HG03045 (cell line): ENCODE data around the gene COX15.
A peak's percentile ranks its signal among the peaks of the same experiment; 100 is the strongest.
"Not testable (repeated sequence)": the region's sequence is repeated elsewhere in the genome, so short reads cannot be mapped to it uniquely, and the experiment has no call there.

ENCODE experiments used
- ATAC-seq: cut with Tn5 transposase; IDR thresholded peaks from one replicate; pipeline ENCODE4 v1.9.1; 2021; ENCODE audit warnings: mild to moderate bottlenecking, moderate library complexity; ENCODE audit not compliant: unreplicated experiment

The COX15 gene

DNA sequence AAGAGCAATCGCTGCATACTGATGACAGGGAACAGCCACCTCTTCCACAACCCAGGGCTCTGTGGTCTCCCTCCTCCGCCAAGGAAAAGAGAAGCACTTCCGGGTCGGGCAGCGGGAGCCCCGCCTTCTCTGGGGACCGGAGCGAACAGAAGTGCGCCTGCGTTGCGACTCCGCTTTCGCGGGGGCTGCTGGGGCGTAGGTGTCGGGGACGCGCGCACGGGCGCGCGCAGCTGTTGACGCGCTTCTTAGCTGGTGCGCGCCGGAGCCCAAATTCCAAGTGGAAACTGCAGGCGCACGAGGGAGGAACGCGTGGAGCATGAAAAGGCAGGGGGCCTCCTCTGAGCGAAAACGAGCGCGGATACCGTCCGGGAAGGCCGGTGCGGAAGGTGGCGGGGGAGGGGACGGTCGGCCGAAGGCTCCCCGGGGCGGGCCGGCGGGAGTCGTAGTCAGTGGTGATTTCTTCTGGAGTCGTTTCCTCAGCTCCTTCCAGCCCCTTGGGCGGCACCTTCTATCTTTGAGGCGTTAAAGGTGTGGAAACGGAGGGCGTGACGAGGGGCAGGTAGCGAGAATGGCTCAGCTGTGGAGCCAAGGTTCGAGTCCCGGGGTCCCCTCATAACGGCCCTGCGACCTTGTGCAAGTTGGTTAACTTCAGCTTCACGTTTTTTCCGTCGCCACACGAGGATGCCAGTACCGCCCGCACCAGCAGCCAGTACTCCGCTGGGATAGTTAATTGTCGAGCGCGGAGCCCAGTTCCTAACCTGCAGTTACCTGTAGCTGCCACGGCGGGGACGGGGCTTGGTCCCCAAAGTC is at the start of gene COX15, which contains the start of gene CUTC:
TSS of gene COX15 (minus strand) at position 95 of the 810 bp plus-strand sequence. CDS start at position 17, 78 bp downstream.
TSS of gene CUTC (plus strand) at position 202 of the 810 bp plus-strand sequence. CDS start at position 317, 115 bp downstream.
- ATAC-seq: peak; percentile 91

DNA sequence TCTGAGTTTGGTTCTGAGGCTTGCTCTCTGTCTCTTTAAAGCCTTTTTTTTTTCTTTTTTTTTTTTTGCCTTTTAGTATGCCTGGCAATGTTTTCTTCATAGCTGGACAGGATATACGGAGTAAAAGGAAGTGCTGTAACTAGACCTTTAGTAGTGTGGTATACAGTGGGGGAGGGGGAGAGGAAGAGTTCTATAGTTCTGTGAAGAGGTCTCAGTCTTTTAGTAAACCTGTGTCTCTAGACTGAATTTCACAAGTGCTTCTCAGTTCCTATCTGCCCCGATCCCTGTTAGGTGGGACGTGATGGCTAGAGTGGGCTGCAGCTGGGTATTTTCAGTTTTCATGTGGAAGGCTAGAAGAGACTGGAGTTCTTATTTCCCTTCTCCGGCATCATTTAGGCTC is 47.4 kb upstream of the COX15 start:
- ATAC-seq: no peak

DNA sequence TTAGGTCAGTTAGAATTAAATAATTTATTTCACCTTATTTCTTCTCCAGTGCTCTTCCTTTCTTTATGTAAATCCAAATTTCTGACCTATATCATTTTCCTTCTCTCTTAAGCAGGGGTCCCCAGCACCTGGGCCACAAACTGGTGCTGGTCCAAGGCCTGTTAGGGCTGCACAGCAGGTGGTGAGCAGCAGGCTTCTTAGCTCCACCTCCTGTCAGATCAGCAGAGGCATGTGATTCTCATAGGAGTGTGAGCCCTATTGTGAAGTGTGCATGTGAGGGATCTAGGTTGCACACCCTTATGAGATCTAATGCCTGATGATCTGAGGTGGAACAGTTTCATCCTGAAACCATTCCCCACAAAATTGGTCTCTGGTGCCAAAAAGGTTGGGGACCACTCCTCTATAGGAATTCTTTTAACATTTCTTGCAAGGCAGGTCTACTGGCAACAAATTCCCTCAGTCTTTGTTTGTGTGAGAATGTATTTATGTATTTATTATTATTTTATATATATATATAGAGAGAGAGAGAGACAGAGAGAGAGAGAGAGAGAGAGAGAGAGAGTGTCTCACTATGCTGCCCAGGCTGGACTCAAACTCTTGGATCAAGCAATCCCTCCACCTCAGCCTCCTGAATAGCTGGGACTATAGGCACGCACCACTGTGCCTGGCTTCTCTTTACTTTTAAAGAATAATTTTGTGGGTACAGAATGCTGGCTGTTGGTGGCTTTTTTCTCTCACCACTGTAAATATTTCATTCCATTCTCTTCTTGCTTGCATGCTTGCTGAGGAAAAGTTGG is 46.2 kb upstream of the COX15 start:
- ATAC-seq: no peak

DNA sequence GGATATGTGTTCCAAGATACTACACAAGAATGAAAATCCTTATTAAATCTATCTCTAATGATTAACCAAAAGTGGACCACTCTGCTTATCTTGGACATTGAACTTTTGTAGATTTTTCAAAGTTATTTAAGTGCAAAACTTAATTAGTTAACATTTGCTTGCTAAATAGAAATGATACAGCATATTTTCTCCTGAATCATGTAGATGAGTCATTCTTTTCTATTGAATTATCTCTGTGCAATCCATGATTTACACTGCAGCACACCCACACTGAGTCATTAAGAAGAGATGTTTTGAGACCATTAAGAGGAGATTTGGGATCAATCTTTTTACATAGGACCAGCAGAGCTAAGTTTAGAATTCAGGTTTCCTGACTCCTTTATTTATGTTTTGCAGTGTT is 43.9 kb upstream of the COX15 start:
- ATAC-seq: no peak

GRCh38 chr10:99770408-99771045 is 38.6 kb upstream of the COX15 start:
- no peak for ATAC-seq

DNA sequence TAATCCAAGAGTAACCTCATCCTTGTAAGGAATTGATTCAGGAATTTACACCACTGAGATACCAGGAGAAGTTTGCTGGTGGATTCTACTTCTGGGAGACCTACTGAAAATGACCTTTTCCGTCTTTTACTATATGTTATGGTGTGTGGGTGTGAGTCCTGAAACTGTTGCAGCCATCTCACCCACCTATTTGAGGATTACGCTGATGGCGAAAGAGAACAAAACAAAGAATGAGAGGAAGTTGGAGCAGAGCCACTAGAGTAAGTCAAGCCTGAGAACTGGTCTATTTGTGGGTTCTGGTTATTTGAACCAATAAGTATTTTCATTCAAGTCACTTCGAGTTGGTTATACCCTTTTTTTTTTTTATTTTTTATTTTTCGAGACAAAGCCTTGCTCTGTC is 37.8 kb upstream of the COX15 start:
- ATAC-seq: no peak

GRCh38 chr10:99768556-99768955 is 36.6 kb upstream of the COX15 start:
- ATAC-seq: no peak

- no peak for ATAC-seq
Observed at GRCh38 chr10:99767901-99768300, 36.0 kb upstream of the COX15 start.

DNA sequence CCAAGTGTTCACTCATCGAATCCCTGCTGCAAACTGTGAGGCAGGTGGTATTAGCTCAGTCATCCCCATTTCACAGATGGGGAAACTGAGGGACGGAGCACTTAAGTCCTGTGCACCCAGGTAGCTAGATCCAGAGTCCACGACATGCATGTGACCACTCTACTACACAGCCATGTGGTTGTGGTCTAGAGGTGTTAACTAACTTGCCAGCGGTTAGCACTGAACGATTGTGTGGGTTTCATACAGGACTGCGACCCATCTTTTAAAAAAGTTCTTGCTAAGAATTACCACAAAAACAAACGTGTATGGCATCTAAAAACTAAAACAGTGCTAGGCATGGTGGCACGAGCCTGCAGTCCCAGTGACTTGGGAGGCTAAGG is 34.4 kb upstream of the COX15 start:
- ATAC-seq: no peak

DNA sequence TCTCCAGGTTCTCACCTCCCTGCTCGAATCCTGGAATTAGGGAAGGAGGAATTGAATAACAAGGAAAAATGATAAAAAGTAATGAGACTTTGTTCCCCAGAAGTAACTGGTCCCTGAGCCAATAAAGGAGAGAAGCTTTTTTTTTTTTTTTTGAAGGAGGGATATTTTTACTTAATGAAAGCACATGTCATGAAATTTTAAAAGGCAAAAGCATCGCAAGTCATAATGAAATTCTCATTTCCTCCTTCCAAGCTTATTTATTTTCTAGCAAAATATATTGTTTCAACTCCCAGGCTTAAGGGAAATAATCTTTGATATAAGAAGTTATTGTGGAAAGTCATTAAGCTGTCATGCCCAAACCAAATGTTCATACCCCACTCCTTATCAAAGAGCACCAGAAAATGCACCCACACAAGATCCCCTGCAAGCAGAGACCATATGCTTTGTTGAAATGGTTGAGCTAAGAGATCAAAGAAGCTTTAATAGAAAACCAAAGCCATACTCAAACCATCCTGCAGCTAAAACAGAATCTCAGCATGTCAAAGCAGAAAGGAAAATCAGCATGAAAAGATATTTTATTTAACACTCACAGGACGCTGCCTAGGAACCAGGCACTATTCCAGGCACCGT is 33.9 kb upstream of the COX15 start:
- no peak for ATAC-seq

- no peak for ATAC-seq
Observed at GRCh38 chr10:99761365-99761764, 29.4 kb upstream of the COX15 start.

- ATAC-seq: no peak
Observed at GRCh38 chr10:99760321-99760720, 28.4 kb upstream of the COX15 start.

DNA sequence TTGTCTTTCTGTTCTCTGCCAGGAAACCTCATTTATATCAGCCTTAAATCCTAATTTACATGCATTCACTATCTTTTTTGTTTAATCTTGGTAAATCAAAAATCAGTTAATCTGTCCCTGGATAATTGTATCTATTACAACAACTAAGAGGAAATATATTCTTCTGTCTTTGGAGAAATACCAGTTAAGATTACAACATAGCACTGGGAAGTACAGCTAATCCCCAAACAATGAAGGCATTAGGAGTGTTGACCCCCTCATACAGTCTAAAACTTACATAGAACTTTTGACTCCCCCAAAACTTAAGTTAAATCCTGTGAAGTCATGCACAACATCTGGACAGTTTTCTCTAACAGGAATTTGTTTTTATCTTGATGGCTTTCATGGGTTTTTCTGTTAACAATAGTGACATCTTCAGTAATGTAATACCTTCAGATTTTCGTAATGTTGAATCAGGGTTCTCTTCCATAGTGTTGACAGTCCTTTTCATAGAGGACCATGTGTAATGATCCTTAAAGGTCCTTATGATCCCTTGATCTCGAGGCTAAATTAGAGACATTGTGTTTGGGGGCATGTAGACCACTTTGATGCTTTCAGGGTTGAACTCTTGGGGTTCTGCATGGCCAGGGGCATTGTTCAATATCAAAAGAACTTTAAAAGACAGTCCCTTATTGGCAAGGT is 26.4 kb upstream of the COX15 start:
- no peak for ATAC-seq

GRCh38 chr10:99756159-99756558 is 24.2 kb upstream of the COX15 start:
- ATAC-seq: no peak

DNA sequence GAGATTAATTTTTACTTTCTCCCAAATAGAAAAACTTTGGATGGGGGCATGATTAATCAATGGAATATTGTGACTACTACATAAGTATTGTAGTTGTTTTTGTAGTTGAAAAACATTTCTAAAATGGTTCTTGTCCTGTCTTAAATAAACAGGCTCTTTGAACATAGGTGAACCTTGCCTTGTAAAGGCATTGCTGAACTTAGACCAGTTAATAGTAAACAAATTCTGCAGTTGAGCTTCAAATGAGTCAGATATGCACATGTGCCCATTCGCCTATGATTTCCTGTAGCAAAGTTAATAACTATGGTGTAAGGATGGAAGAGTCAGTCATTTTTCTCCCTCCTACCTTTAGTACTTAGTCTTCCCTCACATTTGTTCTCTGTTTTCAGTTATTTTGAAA is 22.7 kb upstream of the COX15 start:
- ATAC-seq: no peak

GRCh38 chr10:99750641-99751040 is 18.7 kb upstream of the COX15 start:
- no peak for ATAC-seq

DNA sequence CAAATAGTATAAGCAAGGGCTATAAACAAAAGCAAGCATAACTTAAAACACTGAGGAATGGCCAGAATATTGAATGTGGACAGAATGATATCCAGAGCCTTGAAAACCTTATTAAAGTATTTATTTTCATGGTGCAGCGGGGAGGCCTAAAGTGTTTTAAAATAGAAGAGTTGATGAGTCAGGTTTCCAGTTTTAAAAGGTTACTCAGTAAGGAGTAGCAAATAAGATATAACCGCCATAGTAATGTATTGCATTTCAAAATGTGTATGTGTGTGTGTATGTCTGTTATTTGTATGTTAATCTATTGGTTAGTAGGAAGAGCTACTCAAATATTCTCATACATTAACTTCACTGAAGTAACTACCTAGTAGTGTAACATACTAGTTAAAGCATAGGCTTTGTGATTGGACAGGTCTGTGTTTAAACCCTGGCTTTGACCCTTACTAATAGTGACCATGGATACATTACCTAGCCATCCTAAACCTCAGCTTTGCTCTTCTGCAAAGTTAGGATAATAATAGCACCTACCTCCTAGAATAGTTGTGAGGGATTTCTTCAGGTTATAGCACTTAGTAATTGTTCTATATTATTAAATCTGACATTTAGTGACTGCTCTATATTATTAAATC is 17.0 kb upstream of the COX15 start:
- ATAC-seq: no peak

DNA sequence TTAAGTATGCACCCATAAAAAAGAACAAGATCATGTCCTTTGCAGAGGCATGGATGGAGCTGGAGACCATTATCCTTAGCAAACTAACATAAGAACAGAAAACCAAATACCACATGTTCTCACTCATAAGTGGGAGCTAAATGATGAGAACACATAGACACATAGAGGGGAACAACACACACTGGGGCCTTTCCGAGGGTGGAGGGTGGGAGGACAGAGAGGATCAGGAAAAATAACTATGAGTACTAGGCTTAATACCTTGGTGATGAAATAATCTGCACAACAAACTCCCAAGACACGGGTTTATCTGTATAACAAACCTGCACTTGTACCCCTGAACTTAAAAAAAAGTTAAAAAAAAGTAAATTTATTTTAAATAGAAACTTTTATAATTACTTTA is 14.2 kb upstream of the COX15 start:
- ATAC-seq: not testable (repeated sequence)

DNA sequence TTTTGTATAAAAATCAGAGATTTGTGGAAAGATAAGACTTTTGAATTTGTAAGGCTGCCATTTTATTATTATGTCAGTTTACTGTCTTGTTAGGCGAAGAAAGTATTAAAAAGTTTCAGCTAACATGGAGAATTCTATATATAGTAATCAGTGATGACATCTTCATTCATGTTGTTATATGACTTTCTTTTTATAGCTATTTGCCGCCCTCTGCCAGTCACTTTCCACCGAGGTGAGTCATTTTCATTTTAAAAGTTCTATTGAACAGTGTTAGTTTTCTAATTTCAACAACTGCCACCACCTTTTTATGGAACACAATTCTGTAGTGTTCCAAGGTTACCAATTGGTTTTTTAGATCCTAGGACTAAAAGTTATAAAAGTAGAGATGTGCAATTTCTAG is 11.9 kb upstream of the COX15 start:
- no peak for ATAC-seq

GRCh38 chr10:99742701-99743100 is 10.8 kb upstream of the COX15 start:
- ATAC-seq: no peak
